LNCAP (cell line): ENCODE measurements around the gene FNIP1.

Experiments used
- TF ChIP-seq, protein P1 (sequence below): fragments of 450-650 bp; IDR thresholded peaks from 2 replicates; pipeline ENCODE4 v1.5.1; 2017; ENCODE audit warnings: mild to moderate bottlenecking

Gene FNIP1

DNA sequence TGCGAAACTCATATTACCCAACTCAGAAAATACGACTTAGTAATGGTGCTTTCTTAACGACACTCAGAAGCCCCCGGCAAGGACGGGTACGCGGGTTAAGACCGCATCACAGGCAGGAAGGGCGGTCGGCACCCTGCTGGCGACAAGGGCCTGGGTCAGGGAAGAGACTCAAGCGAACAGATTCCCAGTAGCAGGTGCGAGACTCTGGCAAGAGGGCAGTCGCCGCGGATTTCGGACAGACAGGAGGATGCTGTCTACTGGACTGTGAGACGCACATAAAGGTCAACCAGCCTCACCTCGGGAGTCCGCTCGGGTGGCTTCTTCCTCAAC, 162.2 kb downstream of the FNIP1 start:
- TF ChIP-seq, protein P1, sequence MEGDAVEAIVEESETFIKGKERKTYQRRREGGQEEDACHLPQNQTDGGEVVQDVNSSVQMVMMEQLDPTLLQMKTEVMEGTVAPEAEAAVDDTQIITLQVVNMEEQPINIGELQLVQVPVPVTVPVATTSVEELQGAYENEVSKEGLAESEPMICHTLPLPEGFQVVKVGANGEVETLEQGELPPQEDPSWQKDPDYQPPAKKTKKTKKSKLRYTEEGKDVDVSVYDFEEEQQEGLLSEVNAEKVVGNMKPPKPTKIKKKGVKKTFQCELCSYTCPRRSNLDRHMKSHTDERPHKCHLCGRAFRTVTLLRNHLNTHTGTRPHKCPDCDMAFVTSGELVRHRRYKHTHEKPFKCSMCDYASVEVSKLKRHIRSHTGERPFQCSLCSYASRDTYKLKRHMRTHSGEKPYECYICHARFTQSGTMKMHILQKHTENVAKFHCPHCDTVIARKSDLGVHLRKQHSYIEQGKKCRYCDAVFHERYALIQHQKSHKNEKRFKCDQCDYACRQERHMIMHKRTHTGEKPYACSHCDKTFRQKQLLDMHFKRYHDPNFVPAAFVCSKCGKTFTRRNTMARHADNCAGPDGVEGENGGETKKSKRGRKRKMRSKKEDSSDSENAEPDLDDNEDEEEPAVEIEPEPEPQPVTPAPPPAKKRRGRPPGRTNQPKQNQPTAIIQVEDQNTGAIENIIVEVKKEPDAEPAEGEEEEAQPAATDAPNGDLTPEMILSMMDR: peak; percentile 6; the same call in 1 of the 2 replicates

DNA sequence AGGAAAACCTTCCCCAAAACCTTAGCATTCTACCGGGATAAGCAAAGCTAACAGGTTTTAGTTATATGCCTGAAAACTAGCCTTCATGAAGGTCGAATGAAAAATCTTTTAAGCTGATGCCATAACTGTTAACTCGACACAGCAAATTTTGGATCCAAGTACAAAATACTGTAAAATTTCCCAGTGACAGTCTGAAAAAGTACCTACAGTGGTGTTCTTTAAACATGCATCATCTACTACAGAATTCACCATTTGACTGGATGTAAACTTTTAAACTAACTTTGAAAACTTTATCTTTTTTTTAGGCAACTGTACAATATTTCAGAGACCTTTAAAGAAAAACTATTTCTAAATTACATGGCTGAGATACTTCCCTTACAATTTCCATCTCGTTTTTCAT, 162.6 kb downstream of the FNIP1 start:
- TF ChIP-seq, protein P1: no peak

DNA sequence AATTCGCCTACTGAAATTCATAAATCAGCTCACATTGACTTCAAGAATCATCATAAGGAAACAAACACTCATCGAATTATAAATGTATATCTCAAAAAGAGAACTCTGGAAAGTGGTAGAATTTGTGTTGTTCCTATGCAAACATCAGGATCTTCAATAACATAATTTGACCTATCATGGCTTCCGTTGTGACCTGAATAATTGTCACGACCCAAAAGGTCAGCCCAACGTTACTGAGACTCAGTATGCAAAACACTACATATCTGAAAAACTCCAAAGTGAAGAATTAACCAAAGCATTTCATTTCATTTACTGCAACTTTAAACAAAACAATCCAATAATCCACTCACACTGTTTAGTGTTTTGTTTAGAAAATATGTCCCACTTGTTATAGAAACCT, 163.0 kb downstream of the FNIP1 start:
- TF ChIP-seq, protein P1: no peak

DNA sequence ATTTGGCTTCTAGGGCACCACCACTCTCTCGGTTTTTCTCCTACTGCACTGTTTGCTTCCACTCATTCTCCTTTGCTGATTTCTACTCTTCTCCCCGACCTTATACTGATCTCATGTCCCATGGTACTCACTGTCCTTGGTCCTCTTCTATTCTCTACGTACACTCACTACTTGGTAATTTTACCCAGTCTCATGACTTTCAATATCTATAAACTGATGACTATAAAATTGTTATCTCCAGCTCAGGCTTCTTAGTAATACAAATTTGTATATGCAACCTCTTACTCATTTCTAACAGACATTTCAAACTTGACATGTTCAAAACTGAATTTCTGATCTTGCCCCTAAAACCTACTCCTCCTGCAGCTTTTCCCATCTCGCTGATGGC, 165.9 kb downstream of the FNIP1 start:
- TF ChIP-seq, protein P1: no peak

DNA sequence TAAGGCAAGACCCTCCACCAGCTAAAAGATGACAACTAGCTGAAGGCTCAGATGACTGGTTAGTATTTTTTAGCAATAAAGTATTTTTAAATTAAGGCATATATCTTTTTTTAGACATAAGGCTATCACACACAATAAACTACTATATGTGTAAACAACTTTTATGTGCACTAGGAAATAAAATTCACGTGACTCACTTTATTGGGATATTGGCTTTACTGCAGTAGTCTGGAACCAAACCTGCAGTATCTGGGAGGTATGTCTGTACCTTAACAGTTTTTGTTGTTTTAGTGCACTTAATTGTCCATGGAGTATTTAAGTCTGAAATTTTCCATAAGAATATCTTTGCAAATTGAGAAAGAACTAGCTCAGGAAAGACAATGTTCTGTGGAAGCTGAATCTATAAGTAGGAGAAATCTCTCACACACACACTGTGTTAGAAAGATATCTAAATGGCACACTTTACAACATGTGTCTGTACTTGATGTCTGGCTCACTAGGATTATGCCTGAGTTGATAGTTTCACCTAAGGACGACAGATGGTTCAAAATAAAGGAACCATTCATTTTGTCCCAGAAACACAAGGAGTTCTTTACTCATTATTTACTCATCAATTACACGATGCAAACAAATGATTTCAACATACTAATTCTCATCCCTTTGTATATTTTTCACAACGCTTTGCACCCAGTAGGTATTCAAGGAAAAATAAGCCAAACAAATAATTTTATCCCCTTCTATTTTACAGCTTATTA, 166.4 kb downstream of the FNIP1 start:
- TF ChIP-seq, protein P1: no peak

DNA sequence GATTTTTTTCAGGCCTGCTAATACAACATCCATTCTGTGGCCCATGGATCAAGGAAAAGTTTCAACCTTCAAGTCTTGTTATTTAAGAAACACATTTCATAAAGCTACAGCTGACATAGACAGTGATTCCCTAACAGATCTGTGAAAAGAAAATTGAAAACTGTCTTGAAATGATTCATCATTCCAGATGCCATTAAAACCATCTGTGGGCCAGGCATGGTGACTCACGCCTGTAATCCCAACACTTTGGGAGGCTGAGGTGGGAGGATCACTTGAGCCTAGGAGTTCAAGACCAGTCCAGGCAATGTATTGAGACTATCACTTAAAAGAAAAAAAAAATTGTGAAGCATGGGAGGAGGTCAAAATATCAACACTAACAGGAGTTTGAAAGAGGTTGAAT, 167.8 kb downstream of the FNIP1 start:
- TF ChIP-seq, protein P1: no peak

DNA sequence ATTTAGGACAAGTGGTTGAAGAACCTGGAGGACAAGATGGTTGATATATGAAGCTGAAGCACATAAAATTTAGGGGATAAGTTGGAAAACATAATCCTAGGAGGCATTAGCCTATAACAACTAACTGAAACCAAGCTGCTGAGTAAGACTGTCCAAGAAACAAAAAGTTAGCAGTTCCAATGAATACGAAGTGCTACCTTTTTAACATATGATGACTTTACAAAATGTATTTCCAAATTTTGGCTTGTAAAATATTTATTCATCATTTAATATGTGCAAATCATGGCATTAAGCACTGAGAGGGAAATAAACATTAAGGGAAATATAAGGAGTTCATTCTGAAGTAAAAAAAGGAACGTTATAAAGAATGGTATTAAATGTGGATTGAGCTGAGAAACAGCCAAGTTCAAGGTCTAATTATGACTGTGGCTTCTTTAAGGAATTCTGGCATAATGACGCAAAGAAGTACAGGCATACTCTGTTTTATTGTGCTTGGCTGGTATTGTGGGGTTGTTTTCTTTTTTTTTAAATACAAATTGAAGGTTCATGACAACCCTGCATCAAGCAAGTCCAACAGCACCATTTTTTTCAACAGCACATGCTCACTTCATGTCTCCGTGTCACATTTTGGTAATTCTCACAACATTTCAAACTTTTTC, 169.5 kb downstream of the FNIP1 start:
- TF ChIP-seq, protein P1: no peak
